HG02943 (cell line): ENCODE results near the gene ARHGAP26.

Experiments used
- ATAC-seq: cut with Tn5 transposase; IDR thresholded peaks from one replicate; pipeline ENCODE4 v1.9.1; 2021; ENCODE audit warnings: mild to moderate bottlenecking, low read depth, moderate library complexity; ENCODE audit not compliant: unreplicated experiment

The ARHGAP26 gene

DNA sequence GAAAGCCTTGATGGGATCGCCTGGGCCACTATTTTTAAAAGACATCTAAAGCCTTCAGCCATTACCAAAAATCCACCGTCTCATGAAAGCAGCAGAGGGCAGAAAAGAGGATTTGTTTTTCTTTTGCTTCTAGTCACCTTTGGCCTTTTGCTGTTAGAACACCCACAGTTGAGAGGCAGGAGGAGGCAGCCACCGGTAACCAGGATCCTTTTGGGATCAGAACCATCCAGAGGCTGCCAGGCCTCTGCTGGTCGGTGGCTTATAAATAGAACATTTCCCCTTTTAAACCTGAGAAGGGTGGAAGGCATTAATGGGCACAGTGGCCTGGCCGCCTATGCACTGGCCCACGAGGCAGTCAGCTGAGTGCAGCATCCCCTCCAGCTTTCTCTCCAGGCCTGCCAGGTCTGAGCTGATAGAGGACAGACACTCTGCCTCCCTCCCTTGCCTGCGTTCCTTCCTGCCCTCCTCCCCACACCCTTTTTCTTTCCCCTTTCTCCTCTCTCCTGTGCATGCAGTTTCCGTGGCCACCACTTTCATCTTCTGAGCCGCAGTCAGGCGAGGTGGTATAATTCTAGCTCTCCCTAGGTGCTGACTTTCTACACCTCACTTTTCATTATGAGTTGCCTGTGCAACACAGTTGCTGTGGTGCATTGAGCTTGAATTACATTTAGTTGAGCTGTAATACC is 253.4 kb downstream of the ARHGAP26 start:
- ATAC-seq: peak; percentile 42

DNA sequence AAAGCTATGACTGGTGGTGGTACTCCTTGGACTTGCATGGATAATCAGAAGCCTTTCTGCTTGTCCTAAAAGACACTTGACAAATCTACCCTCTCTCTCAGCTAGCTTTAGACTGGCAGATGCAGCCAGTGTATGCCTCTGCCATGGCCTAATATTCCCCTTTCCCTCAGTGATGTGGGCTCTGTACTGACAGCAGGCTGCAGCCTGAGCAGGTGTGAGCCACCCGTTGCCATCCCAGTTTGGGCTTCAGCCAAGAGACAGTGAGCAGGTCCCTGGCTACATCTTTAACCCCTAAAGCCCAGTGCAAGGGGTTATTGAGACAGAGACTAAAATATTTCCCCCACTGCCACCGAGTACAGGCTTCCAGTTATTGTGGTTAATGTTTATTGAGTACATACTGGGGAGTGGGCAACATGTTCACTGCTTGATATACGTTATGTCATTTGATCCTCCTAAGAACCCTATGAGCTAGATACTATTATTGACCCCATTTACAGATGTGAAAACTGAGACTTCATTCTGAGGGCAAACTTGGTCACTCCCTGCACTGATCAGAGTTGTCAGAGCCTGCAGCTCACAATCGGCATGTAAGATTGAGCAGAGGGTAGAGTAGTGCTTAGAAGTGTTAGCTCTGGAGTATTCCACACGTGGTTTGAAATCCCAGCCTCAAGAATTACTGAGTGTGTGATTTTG is 254.2 kb downstream of the ARHGAP26 start:
- no peak for ATAC-seq

DNA sequence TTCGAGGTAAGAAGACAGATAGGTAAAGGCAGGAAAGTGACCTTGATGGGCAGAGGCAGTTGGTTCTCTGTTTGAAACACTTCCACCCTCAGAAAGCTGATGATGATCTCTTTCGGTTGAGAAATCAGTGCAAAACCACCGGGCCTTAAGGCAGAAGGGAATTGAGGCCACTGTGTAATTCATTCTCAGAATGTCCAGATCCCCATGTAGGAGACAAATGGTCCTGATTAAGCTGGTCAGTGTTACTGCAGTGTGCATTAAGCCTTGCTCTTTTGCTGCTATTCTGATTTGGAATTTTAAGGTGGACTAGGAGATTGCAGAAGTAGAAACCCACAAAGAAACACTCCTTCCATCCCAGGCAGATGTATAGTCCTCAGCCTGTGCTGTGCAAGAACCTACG is 255.2 kb downstream of the ARHGAP26 start:
- ATAC-seq: no peak

DNA sequence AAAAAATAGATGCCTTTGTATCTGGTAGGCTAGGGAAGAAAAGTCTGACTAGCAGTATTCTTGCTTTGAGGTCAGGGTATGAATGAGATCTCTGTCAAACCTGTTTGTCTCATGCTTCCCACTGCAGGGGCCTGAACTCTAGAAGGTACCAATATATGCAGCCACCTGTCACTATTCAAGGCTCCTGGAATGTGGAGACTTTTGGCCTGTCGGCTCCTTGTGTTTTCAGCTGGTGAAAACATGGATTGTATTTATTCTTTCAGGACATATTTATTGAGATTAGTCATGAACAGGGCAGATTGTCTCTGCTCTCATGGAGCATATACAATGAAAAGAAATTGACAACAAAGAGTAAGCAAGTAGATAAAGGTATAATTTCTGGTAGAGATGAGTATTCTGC is 255.8 kb downstream of the ARHGAP26 start:
- ATAC-seq: no peak

DNA sequence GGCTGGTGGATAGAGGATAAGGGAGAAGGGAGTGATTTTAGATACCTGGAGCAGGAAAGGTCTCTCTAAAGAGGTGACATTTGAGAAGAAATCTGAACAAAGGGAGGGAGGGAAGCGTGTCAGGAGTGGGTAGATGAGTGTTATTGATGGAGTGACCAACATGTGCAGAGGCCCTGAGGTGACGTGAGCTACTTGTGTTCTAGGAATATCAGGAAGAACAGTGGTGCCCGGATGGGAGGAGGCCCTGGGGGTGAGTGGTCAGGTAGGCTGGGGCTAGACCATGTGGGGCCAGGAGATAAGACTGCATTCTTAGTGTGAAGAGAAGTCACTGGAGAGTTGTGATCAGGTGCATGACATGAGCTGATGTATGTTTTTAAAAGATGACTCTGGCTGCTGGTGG is 256.2 kb downstream of the ARHGAP26 start:
- ATAC-seq: no peak

DNA sequence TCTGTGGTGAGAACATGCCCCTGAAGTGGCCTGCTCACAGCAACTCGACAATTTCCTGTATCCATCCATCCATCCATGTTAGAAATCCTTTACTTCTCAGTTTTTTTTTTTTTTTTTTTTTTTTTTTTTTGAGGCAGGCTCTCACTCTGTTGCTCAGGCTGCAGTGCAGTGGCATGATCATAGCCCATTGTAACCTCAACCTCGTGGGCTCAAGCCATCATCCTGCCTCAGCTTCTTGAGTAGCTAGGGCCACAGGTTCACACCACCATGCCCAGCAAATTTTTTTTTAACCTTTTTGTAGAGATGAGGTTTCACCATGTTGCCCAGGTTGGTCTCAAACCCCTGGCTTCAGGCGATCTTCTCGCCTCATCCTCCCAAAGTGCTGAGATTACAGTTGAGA is 259.1 kb downstream of the ARHGAP26 start:
- ATAC-seq: no peak

DNA sequence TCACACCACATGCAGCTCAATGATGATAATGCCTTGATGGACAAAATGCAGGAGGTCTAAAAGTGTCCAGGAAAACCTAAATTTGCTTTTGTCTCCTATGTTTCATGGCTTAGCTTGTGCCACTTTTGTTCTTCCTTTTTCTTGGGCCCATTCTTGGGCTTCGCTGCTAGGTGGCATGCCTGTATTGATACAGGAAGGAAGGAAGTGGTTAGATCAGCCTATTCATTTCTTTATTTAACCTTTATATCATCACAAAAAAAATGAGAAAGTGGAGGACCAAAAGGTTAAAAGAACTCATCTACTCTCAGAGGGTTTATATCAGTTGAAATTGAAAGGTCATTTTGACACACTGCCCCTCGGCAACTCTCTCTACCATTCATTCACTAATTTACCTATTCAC is 260.2 kb downstream of the ARHGAP26 start:
- ATAC-seq: no peak

DNA sequence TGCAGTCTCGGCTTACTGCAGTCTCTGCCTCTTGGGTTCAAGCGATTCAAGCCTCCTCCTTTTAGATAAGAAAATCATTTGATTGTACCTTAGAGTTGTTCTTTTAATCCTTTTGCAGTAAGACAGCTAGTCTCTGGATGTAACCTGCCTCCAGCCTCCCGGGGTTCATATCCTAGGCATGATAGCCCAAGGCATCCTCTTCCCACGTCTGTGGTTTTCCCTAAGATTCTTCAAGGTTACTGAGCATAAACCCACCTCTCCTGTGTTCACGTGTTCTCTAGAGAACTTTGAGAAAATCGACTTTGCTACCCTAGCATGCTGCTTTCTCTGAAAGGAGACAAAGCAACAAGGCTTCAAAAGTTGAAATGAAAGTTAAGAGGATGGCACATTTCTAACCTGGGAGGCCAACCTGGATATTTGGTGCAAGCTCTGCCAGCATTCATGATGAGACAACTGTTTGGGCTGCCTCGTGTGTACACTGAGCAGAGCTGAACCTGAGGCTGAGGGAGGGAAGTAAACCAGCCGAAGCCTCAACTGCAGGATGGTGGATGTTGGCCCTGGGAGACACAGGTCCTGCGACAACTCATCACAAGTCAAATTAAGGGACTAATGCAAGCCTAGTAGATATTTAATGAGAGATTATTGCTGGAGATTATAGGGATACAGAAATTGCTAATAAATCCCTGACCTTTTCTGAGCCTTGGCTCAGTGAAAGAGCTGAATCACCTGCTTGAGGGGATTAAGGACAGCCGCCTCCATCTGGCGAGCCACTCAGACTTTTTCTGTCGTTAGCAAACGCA is 261.8 kb downstream of the ARHGAP26 start:
- no peak for ATAC-seq

DNA sequence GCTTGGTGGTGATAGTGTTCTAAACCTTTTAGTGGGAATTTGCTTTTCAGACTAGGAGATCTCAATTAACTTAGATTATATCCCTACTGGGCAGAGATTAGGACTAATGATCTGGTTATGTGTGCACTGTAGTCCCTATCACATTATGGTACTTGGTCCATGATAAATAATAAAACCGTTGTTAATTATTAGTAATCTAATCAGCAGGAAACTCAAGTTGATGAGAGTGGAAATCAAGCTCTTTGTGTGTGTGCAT is 262.3 kb downstream of the ARHGAP26 start:
- ATAC-seq: no peak

DNA sequence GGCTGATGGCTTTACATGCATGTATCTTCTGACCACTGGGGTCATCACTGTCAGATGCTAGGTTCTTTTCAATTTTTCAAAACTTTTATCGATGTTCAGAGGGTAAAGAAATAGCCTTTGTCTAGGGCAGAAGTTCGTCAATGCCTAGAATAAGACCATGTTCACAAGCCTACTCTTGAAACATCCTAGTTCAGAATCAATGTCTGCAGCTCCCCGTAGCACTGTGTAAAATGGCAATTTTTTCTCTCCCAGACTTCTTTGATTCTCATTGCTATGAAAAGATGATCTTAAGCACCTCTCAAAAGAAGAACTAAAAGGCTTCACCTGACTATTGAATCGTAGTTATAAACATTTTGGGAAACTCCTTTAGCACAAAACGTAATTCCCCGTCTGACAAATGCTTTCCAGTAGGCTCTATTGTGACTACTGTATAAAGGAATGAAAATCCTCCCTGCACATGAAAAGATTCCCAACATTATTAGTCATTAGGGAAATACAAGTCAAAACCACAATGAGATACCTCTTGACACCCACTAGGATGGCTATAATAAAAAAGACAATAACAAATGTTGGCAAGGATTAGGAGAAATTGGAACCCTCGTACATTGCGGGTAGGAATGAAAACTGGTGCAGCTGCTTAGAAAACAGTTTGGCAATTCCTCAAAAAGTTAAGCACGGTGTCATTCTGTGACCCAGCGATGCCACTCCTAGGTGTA is 263.5 kb downstream of the ARHGAP26 start:
- no peak for ATAC-seq

DNA sequence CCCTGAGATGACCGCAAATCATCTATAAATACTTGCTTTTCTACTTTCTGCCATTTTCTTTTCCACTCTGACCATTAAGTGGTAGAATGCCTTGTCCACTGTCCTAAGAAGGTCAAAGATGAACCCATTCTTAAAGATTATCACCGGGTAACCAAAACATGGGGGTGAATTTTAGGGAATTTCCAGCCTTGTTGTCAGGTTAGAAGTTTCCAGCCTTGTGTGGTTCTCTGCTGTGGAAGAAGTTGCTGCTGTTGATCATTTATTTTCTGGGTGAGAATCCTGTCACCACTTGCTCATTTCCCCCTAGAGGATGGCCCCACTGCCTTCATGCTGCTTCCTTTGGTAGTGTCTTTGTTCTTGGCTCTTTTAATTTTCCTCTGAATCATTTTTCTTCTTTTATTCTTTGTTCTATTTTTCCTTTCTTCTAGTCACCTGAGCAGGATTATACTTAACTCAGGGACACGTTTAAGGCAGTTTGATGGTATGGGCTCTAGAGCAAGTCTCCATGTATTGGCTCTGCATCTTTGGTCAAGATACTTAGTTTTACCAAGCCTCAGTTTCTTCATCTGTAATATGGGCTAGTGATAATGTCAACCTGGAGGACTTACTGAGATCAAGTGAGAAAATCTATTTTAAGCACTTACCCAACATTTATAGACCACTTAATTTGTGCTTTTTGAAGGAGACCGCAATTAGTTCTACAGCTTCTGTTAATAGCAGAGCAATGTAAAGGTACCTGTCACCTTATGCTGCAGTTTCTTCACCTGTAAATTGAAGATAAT is 266.2 kb downstream of the ARHGAP26 start:
- ATAC-seq: no peak

DNA sequence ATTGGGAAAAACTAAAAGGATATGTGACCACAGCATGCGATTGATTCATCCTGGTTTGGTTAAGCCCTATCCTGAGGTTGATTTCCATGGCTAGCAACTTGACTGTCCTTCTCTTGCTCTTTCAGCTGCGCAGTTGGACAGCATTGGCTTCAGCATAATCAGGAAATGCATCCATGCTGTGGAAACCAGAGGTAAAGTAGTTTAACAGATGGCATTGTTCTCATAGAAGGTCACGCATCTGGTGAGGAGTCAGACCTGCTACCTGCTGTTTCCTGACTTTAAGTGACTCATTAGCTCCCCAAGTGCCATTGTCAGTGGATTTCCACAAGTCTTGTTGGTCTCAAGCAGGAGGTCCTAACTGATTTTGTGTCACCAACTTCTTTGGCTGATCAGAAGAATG is 266.9 kb downstream of the ARHGAP26 start:
- no peak for ATAC-seq

DNA sequence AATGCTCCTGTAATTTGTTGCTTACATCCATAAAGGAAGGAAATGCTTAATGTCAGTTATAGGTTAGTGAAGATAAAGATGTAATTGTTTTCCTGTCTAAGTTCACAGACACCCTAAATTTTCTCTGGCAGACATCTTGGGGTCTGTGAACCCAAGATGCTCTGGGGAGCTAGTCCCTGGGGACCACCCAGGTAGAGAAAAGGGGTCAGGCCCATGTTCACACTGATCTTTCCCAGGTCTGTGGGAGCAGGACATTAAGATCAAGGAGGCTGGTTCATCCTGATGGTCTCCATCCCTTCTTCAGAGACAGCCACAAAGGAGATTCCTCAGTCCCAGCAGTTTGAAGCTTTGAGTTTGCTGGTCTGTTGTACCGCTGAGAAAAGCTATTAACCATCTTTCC is 267.5 kb downstream of the ARHGAP26 start:
- ATAC-seq: no peak

DNA sequence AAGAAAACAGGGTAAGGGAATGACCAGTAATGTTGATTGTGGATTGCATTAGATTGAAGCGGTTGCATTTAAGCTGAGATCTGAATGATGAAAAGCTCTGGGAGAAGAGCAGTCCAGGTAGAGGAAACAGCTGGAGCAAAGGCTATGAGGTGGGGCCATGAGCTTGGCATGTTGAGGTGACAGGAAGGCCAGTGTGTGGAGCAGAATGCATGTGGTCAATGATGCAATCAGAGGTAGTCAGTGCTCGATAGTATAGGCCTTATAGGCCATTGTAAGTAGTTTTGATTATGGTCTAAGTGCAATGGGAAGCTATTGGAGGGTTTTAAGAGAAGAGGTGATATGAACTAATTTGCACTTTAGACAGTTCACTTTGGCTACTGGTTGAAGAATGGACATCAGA is 270.4 kb downstream of the ARHGAP26 start:
- no peak for ATAC-seq

DNA sequence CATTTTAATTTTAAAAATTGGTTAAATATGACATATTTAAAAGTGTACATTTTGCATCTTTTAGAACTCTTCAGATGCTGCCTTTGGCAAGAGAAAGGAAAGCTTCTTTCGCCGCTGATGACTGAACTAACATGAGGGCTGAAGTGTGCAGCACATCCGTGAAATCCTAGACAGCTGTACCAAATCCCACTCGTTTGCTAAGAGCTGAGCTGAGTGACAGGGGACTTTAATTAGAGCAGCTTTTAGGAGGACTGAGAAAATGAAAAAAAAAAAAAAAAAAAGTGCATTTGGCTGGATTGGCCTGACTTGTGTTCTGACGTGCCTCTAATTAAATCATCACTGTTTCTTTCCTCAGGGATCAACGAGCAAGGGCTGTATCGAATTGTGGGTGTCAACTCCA is 271.3 kb downstream of the ARHGAP26 start:
- ATAC-seq: no peak

DNA sequence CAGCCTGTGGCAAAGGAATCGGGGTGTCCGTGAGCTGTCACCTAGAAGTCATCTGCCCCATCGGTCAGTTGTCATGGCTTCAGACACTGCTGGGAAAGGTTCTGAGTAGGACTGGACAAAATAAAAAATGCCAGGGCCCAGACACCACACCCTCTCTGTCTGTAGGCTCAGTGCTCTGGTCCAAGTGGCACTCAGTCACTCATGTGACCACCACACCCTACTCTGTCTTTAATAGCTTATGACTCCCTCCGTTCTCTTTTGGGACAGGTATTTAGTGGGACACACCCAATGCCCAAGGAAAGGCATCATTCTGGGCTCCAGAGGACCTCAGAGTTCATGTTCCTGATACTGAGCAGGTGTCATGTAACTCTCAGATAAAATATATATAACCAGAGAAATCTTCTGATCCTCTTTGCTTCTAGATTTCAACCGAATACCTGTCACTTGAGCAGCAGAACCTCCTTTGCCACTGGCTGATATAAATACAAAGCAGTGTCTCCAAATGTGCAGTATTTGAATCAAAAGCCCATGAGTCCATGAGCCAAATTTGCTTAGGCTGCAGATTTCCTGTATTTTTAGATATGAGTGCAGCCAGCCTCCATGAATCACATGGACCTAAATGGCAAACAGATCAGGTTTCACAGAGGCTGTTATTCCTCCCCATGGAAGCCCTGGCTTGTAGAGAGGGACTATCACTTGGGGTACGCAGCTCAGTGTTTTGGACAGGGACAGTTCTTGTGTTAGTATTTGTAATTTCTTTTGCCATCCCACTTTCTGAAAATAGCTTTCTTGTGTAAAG is 272.0 kb downstream of the ARHGAP26 start:
- ATAC-seq: no peak

DNA sequence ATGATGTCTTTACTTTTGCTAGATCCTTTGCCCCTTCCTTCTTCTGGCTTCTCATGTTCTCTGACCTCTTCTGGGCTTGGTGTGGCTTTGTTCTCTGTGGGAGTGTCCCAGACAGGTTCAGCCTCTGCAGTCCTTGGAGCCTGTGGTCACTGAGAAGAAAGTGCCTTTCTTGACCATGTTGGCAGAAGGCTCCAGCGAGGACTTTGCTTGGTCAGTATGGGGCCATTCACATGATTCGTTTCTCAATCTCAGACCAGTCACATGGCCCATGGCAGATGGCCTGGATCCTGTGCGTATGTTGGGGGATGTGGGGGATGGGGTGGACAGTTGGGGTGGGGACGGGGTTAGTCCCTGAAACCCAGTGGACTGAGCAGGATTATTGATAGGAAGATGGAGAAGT is 274.1 kb downstream of the ARHGAP26 start:
- no peak for ATAC-seq

DNA sequence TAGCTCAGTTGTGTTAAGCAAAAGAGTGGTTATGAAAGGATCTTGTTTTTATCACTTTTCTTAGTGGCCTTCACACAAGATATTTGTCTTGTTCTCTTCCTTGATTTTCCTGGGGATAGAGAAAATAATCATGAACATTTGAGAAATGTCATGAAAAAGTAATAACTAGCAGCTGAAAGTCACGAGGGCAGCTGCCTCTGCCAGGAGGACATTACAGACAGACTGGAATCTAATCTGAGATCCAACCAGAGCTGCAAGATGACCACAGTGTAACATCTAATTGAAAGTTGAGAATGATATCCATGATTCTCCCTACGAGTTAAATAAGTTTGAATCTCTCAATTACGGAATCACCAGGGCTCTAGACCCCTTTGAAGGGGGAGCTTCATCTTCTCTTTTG is 274.9 kb downstream of the ARHGAP26 start:
- ATAC-seq: no peak

DNA sequence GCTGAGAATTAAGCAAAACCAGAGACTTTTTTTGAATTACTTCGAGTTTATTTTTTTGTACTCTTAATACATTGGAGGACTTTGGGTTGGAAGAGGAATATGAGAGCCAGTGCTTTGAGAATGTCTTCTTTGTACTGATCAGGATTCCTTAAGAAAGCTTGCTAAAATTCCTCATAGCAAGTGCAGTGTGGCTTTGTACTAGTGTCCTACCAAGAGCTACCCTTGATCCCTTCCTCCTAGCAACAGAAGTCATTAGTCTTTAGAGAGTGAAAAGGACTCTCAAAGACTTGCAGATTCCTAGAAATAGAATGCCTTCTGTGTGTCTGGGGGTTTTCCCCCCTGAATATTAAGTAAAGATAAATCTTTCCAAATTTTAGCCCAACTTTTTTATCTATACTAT is 276.1 kb downstream of the ARHGAP26 start:
- no peak for ATAC-seq

DNA sequence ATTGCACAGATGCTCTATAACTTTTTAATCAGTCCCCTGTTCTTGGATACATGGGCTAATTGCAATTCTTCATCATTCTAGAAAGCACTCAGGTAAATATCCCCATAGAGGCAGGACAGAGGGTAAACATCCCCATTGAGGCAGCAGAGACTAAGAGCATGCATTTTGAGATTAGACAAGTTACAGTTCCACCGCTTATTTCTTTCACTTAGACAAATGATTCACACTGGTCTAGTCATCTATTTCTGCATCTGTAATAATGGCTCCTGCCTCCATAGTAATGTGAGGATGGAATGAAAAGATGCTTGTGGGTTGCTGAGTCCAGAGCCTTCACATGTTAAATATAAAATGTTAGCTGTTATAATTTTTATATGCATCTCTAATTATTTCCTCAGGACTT is 276.9 kb downstream of the ARHGAP26 start:
- no peak for ATAC-seq
